GM19351 (cell line): Measurements from ENCODE around the gene CCDC149.
"Not testable (repeated sequence)": the region's sequence is repeated elsewhere in the genome, so short reads cannot be mapped to it uniquely, and the experiment has no call there.

ENCODE experiments used
- ATAC-seq: cut with Tn5 transposase; IDR thresholded peaks from one replicate; pipeline ENCODE4 v1.9.1; 2021; ENCODE audit warnings: mild to moderate bottlenecking, moderate library complexity; ENCODE audit not compliant: unreplicated experiment

Gene CCDC149

GRCh38 chr4:24917076-24917856 is 4.4 kb upstream of the CCDC149 start:
- no peak for ATAC-seq

- no peak for ATAC-seq
Observed at GRCh38 chr4:24915121-24915922, 2.5 kb upstream of the CCDC149 start.

GRCh38 chr4:24914460-24914859 is 1.6 kb upstream of the CCDC149 start:
- no peak for ATAC-seq

- no peak for ATAC-seq
Observed at GRCh38 chr4:24913119-24913485, 260 bp upstream of the CCDC149 start.

- ATAC-seq, result no peak
Observed at GRCh38 chr4:24910499-24910898, 2.3 kb downstream of the CCDC149 start.

GRCh38 chr4:24909606-24910005 is 3.2 kb downstream of the CCDC149 start:
- not testable (repeated sequence) for ATAC-seq

- no peak for ATAC-seq
Observed at GRCh38 chr4:24897639-24898038, 15.2 kb downstream of the CCDC149 start.

GRCh38 chr4:24896977-24897376 is 15.9 kb downstream of the CCDC149 start:
- ATAC-seq, result no peak

- ATAC-seq, result no peak
Observed at GRCh38 chr4:24896056-24896455, 16.8 kb downstream of the CCDC149 start.

GRCh38 chr4:24895461-24895860 is 17.4 kb downstream of the CCDC149 start:
- ATAC-seq, result no peak

- no peak for ATAC-seq
Observed at GRCh38 chr4:24894846-24895245, 18.0 kb downstream of the CCDC149 start.

- ATAC-seq, result no peak
Observed at GRCh38 chr4:24894243-24894642, 18.6 kb downstream of the CCDC149 start.

GRCh38 chr4:24892778-24893177 is 20.1 kb downstream of the CCDC149 start:
- ATAC-seq, result no peak

GRCh38 chr4:24892278-24892677 is 20.6 kb downstream of the CCDC149 start:
- ATAC-seq, result no peak

GRCh38 chr4:24890561-24891126 is 22.2 kb downstream of the CCDC149 start:
- no peak for ATAC-seq

- ATAC-seq, result peak; percentile 63
Observed at GRCh38 chr4:24889991-24890390, 22.9 kb downstream of the CCDC149 start.

GRCh38 chr4:24888475-24889344 is 24.1 kb downstream of the CCDC149 start:
- ATAC-seq, result peak; percentile 42

GRCh38 chr4:24887881-24888430 is 24.9 kb downstream of the CCDC149 start:
- ATAC-seq, result peak; percentile 39

GRCh38 chr4:24886596-24886995 is 26.2 kb downstream of the CCDC149 start:
- no peak for ATAC-seq

GRCh38 chr4:24885342-24885741 is 27.5 kb downstream of the CCDC149 start:
- no peak for ATAC-seq

- ATAC-seq, result no peak
Observed at GRCh38 chr4:24884902-24885301, 27.9 kb downstream of the CCDC149 start.
